Neuronal stem cell (in vitro differentiated cells): ENCODE results near the gene PLCD3.

ENCODE experiments used
- DNase-seq: peaks from one replicate; pipeline ENCODE4 v3.0.0-alpha.2; 2013; ENCODE audit warnings: low spot score
- H2AFZ ChIP-seq: one replicate; pipeline ENCODE4 v1.6.1; 2013; ENCODE audit warnings: mild to moderate bottlenecking, low read length, inconsistent platforms
- H2AK5ac ChIP-seq: 2 replicates; pipeline ENCODE4 v1.6.1; 2013; ENCODE audit warnings: low read depth, mild to moderate bottlenecking, inconsistent platforms, low read length, moderate library complexity, mixed read lengths
- H2BK120ac ChIP-seq: 2 replicates; pipeline ENCODE4 v1.6.1; 2013; ENCODE audit warnings: low read depth, mild to moderate bottlenecking, inconsistent platforms, low read length, moderate library complexity, mixed read lengths
- H2BK12ac ChIP-seq: one replicate; pipeline ENCODE4 v1.6.1; 2013; ENCODE audit warnings: low read length, inconsistent platforms
- H2BK15ac ChIP-seq: 2 replicates; pipeline ENCODE4 v1.6.1; 2013; ENCODE audit warnings: mild to moderate bottlenecking, low read length, inconsistent platforms, mixed read lengths
- H2BK5ac ChIP-seq: one replicate; pipeline ENCODE4 v1.6.1; 2013; ENCODE audit warnings: inconsistent platforms, mild to moderate bottlenecking, low read length, moderate library complexity
- H3K14ac ChIP-seq: one replicate; pipeline ENCODE4 v1.6.1; 2013; ENCODE audit warnings: low read length, inconsistent platforms
- H3K18ac ChIP-seq: 2 replicates; pipeline ENCODE4 v1.6.1; 2013; ENCODE audit warnings: low read length, inconsistent platforms
- H3K23ac ChIP-seq: 2 replicates; pipeline ENCODE4 v1.6.1; 2013; ENCODE audit warnings: low read depth, mild to moderate bottlenecking, mixed read lengths, low read length, inconsistent platforms; ENCODE audit not compliant: poor library complexity
- H3K27ac ChIP-seq: replicated peaks from 3 replicates; pipeline ENCODE4 v1.5.1; 2013; ENCODE audit warnings: low read length, inconsistent platforms
- H3K27me3 ChIP-seq, 3 experiments: 2 replicates each; pipeline ENCODE4 v1.6.1; 2013; ENCODE audit warnings: low read length in 3 of 3, mild to moderate bottlenecking in 2 of 3, inconsistent platforms in 1 of 3, low read depth in 1 of 3, mixed read lengths in 1 of 3, moderate library complexity in 1 of 3; ENCODE audit not compliant: control insufficient read depth in 3 of 3, insufficient read depth in 3 of 3
- H3K36me3 ChIP-seq, 2 donors: replicated peaks in 1 of 2; 2 replicates each; pipeline ENCODE4 v1.6.1; 2013; ENCODE audit warnings: low read length in 2 of 2; ENCODE audit not compliant: control insufficient read depth in 2 of 2, insufficient read depth in 2 of 2
- H3K4ac ChIP-seq: 2 replicates; pipeline ENCODE4 v1.6.1; 2013; ENCODE audit warnings: inconsistent platforms, mild to moderate bottlenecking, low read length, moderate library complexity
- H3K4me1 ChIP-seq, 2 donors: 1 replicate in 1 of 2; 2 replicates in 1 of 2; pipeline ENCODE4 v1.6.1; 2013; ENCODE audit warnings: low read length in 2 of 2, low read depth in 1 of 2; ENCODE audit not compliant: control insufficient read depth in 2 of 2, insufficient read depth in 1 of 2
- H3K4me2 ChIP-seq: one replicate; pipeline ENCODE4 v1.6.1; 2013; ENCODE audit warnings: mild to moderate bottlenecking, low read length, inconsistent platforms; ENCODE audit not compliant: insufficient read depth, poor library complexity, severe bottlenecking
- H3K4me3 ChIP-seq, 2 donors: 2 replicates each; pipeline ENCODE4 v1.5.1; 2013; ENCODE audit warnings: low read length in 2 of 2, mild to moderate bottlenecking in 2 of 2, inconsistent platforms in 1 of 2, moderate library complexity in 1 of 2
- H3K79me1 ChIP-seq: one replicate; pipeline ENCODE4 v1.6.1; 2013; ENCODE audit warnings: low read depth, mild to moderate bottlenecking, inconsistent platforms, low read length, moderate library complexity
- H3K9ac ChIP-seq: one replicate; pipeline ENCODE4 v1.6.1; 2013; ENCODE audit warnings: mild to moderate bottlenecking, low read depth, low read length, inconsistent platforms; ENCODE audit not compliant: poor library complexity
- H3K9me3 ChIP-seq, 2 donors: replicated peaks in 1 of 2; 2 replicates each; pipeline versions ENCODE3 to v1.6.1; 2013; ENCODE audit warnings: low read length in 2 of 2, mild to moderate bottlenecking in 2 of 2, inconsistent platforms in 1 of 2, low read depth in 1 of 2, mixed read lengths in 1 of 2, moderate library complexity in 1 of 2; ENCODE audit not compliant: control insufficient read depth in 2 of 2, insufficient read depth in 1 of 2
- H4K8ac ChIP-seq: one replicate; pipeline ENCODE4 v1.6.1; 2013; ENCODE audit warnings: low read depth, mild to moderate bottlenecking, inconsistent platforms, low read length, moderate library complexity
- H4K91ac ChIP-seq: one replicate; pipeline ENCODE4 v1.6.1; 2013; ENCODE audit warnings: low read length, low read depth, mild to moderate bottlenecking, inconsistent platforms; ENCODE audit not compliant: poor library complexity
- WGBS, 2 donors: extraction: QIAGEN DNeasy Blood & Tissue Kit; methylation state at CpG; one replicate each; pipeline ENCODE4 v1.1.7; 2013; ENCODE audit warnings: missing lambda C conversion rate in 2 of 2, mixed read lengths in 1 of 2; ENCODE audit not compliant: insufficient read length in 2 of 2, insufficient replicate concordance in 1 of 2; ENCODE audit errors: extremely low coverage in 2 of 2; 5-methylcytosine and 5-hydroxymethylcytosine counted together

The PLCD3 gene

DNA sequence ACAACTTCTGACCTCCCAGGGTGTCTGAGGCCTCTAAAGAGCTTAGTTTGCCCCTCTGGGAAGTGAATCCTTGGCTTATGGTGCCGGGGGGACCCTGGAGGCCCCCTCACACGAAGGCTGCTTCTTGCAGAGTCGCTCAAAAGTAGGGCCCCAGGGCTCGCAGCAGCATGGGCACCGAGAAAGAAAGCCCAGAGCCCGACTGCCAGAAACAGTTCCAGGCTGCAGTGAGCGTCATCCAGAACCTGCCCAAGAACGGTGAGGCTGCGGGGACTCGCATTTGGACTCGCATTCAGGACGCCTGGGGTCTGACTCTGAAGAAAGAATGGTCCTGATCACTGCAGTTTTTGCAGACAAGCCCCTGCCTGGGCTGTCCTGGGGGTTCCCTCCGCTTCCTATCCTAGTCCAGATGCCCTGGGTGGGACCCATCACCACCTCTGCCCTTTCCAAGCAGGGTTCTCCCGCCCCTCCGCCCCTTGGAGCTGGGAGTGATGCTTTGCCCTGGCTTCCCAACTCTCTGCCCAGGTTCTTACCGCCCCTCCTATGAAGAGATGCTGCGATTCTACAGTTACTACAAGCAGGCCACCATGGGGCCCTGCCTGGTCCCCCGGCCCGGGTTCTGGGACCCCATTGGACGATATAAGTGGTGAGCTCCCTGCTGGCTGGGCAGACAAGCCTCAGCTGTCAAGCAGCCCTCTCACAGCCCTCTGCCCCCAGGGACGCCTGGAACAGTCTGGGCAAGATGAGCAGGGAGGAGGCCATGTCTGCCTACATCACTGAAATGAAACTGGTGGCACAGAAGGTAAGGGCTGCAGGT, 3.9 kb upstream of the PLCD3 start:
- H3K14ac ChIP-seq: peak overlapping the region; percentile 56
- H2BK120ac ChIP-seq: peak overlapping the region; percentile 26
- no peaks in the 10 kb centered on the region for H3K9me3 ChIP-seq
- no peaks in the 10 kb centered on the region for H3K27me3 ChIP-seq
- no peak overlapping the region for H4K91ac ChIP-seq
- H2AK5ac ChIP-seq: peak overlapping the region; percentile 54
- H3K4ac ChIP-seq: no peak overlapping the region
- no peak for DNase-seq
- H3K27ac ChIP-seq: no peak overlapping the region
- H3K4me2 ChIP-seq: peak overlapping the region; percentile 92
- no peak overlapping the region for H2BK5ac ChIP-seq
- no peaks in the 10 kb centered on the region for H3K36me3 ChIP-seq
- H2BK15ac ChIP-seq: peak overlapping the region; percentile 15
- H3K79me1 ChIP-seq: peaks cover 3% of the 10 kb centered on the region
- WGBS, 2 donors: no CpG with 5 or more reads among the region's 21 CpGs
- H2AFZ ChIP-seq: peak overlapping the region; percentile 82
- H3K4me3 ChIP-seq: peak overlapping the region; percentile 47 to 78
- H3K9ac ChIP-seq: peak overlapping the region; percentile 74
- no peak overlapping the region for H2BK12ac ChIP-seq
- peak overlapping the region; percentile 80 for H3K23ac ChIP-seq
- peaks cover 10 to 26% of the 10 kb centered on the region in 2 donors for H3K4me1 ChIP-seq
- H4K8ac ChIP-seq: no peak overlapping the region
- H3K18ac ChIP-seq: peak overlapping the region; percentile 94

DNA sequence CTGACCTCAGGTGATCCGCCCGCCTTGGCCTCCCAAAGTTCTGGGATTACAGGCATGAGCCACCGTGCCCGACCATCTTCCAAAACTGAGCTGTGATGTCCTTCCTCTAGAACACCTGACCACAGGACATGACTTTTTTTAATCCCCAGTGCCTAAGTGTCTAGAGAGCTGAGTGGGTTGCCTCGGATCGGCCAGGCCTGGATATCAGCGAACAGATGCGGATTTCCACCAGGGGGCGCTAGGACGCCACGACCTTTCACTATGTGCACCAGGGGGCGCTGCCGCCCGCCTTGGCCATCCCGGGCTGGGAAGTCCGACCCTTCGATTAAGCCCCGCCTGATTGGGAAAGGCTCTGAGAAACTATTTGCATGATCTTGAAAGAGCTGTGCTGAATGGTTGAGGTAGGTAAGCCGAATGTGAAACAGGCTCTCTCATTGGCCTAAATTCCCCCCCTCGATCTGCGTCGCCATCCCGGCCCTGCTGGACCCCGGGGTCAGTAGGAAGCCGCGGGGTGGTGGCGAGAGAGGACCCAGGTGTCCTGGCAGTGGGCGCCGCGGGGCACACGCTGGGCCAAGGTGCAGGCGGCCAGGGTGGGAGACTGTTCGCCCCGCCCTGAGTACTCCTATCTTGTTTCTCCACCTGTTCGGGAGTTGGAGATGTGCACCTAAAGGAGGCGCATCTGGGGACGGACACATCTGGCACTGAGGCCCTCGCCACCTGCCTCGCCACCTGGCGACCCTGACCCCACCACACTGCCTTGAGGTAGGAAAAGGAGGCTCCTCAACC, 3.1 kb upstream of the PLCD3 start, which contains the start of gene ACBD4:
Gene ACBD4, plus strand, starts transcription at position 496 of the 786 bp plus-strand sequence. CDS start 458 bp downstream, outside the sequence.
- peak within 1 kb of the TSS; percentile 54 for H2AK5ac ChIP-seq
- no peak within 1 kb of the TSS for H4K8ac ChIP-seq
- peak within 1 kb of the TSS; percentile 56 for H3K14ac ChIP-seq
- H2AFZ ChIP-seq: peak within 1 kb of the TSS; percentile 82
- H3K18ac ChIP-seq: peak within 1 kb of the TSS; percentile 94
- H2BK15ac ChIP-seq: peak within 1 kb of the TSS; percentile 15
- WGBS, 2 donors: no CpG with 5 or more reads among the region's 40 CpGs
- peak within 1 kb of the TSS; percentile 80 for H3K23ac ChIP-seq
- H3K9ac ChIP-seq: peak within 1 kb of the TSS; percentile 74
- peaks cover 10 to 30% of the 10 kb centered on the region in 2 donors for H3K4me1 ChIP-seq
- peaks cover 3% of the 10 kb centered on the region for H3K79me1 ChIP-seq
- no peak within 1 kb of the TSS for H2BK12ac ChIP-seq
- H2BK5ac ChIP-seq: no peak within 1 kb of the TSS
- no peaks in the 10 kb centered on the region for H3K27me3 ChIP-seq
- H3K9me3 ChIP-seq: no peaks in the 10 kb centered on the region
- peak within 1 kb of the TSS; percentile 26 for H2BK120ac ChIP-seq
- H3K36me3 ChIP-seq: no peaks in the 10 kb centered on the region
- H4K91ac ChIP-seq: no peak within 1 kb of the TSS
- peak within 1 kb of the TSS; percentile 92 for H3K4me2 ChIP-seq
- DNase-seq: peak; percentile 99
- H3K27ac ChIP-seq: no peak within 1 kb of the TSS
- H3K4me3 ChIP-seq: peak within 1 kb of the TSS; percentile 47 to 78
- H3K4ac ChIP-seq: no peak within 1 kb of the TSS

DNA sequence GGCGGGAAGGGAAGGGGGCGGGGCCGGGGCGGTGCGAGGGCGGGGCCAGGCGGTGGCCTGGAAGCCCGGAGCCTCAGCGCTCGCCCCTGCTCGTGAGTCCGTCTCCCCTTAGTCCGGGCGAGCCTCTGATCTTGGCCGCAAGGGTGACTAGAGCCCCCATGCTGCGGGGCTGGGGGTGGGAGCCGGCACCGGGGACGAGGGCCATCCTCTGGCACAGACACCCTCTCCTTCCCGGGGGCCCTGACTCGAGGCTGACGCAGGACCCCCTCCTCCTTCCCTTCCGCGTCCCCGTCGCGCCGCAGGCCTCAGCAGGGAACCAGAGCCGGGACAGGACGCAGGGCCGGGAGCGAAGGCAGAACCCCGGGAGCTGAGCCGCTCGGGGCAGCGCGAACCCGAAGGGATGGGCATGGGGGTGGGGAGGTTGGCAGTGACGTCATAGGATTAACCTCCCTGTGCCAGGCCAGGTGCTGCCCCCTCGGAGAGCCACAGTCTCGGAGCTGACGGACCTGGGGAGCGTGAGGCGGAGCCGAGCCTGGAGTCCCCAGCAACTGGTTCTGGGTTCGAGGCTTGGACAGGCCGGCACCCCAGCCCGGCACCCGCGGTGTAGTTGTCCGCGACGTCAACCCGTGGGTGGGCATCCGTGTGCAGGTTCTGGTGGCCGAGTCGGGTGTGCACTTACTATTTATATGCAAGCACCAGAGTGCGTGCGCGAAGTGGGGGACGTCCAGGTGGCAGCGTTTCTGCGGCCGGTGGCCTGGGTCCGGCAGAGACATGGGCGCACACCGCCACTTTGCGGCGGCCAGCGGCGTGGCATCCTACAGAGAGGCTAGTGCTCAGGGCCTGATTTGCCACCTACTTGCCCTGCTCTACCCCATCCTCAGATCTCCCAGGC, 503 bp upstream of the PLCD3 start:
- Histone ChIP-seq H3K4me2 (peak overlapping the region; percentile 99), H2BK5ac (peak overlapping the region; percentile 60), H3K23ac (peak overlapping the region; percentile 92), H2BK12ac (peak overlapping the region; percentile 89), H2BK15ac (no peak overlapping the region), H2BK120ac (no peak overlapping the region), H3K4ac (no peak overlapping the region), H2AFZ (peak overlapping the region; percentile 93), H2AK5ac (peak overlapping the region; percentile 79), H3K4me3 (peak overlapping the region; percentile 55 to 80), H3K27me3 (no peaks in the 10 kb centered on the region), H4K91ac (no peak overlapping the region), H3K18ac (peak overlapping the region; percentile 98), H3K14ac (peak overlapping the region; percentile 97), H3K4me1 (peaks cover 20 to 34% of the 10 kb centered on the region in 2 donors), H4K8ac (no peak overlapping the region), H3K9me3 (no peaks in the 10 kb centered on the region), H3K9ac (peak overlapping the region; percentile 93), H3K79me1 (peaks cover 3% of the 10 kb centered on the region), H3K27ac (peak overlapping the region; percentile 35), H3K36me3 (no peaks in the 10 kb centered on the region)
- WGBS, 2 donors: no CpG with 5 or more reads among the region's 71 CpGs
- DNase-seq: peak; percentile 75
